GM23338 (cell line): ENCODE measurements around the gene PXYLP1. TPM values are rescaled to one million over a fixed set of nuclear protein-coding genes. Genes with fewer than 3 reads are reported as not detected.

Experiments
- ATAC-seq: fragments of 200-7000 bp; cut with Tn5 transposase; 3 replicates; pipeline ENCODE4 v1.9.1; 2020
- DNase-seq: peaks from one replicate; pipeline ENCODE4 v3.0.0-alpha.2; 2015; ENCODE audit warnings: low spot score
- H2AFZ ChIP-seq: fragments of 200-600 bp; sonication (generic); 2 replicates; pipeline ENCODE4 v1.8.0; 2016; ENCODE audit warnings: antibody characterized with exemption, mild to moderate bottlenecking, moderate library complexity
- H3F3A ChIP-seq: fragments of 200-600 bp; sonication (generic); replicated peaks from 2 replicates; pipeline ENCODE4 v1.8.0; 2017; ENCODE audit warnings: antibody characterized with exemption, mixed run types, low read depth
- H3K27ac ChIP-seq: fragments of 200-600 bp; sonication (generic); 2 replicates; pipeline ENCODE4 v1.6.1; 2016; ENCODE audit warnings: low read depth
- H3K27me3 ChIP-seq: fragments of 200-600 bp; sonication (generic); 2 replicates; pipeline ENCODE4 v1.8.0; 2016; ENCODE audit warnings: mild to moderate bottlenecking, mixed run types, moderate library complexity; ENCODE audit not compliant: insufficient read depth
- H3K36me3 ChIP-seq: fragments of 200-600 bp; sonication (generic); 2 replicates; pipeline ENCODE4 v1.8.0; 2016; ENCODE audit warnings: mild to moderate bottlenecking; ENCODE audit not compliant: insufficient read depth
- H3K4me1 ChIP-seq: fragments of 200-600 bp; sonication (generic); 2 replicates; pipeline ENCODE4 v1.8.0; 2016; ENCODE audit warnings: mild to moderate bottlenecking, moderate library complexity; ENCODE audit not compliant: insufficient read depth
- H3K4me2 ChIP-seq: fragments of 200-600 bp; sonication (generic); 2 replicates; pipeline ENCODE4 v1.7.1; 2017; ENCODE audit warnings: mixed run types
- H3K4me3 ChIP-seq: fragments of 200-600 bp; sonication (generic); 2 replicates; pipeline ENCODE4 v1.6.1; 2016; ENCODE audit warnings: mixed run types
- H3K79me2 ChIP-seq: fragments of 200-600 bp; sonication (generic); replicated peaks from 2 replicates; pipeline ENCODE4 v1.8.0; 2017; ENCODE audit warnings: mild to moderate bottlenecking; ENCODE audit not compliant: insufficient read depth
- H3K9me2 ChIP-seq: fragments of 200-600 bp; sonication (generic); 2 replicates; pipeline ENCODE4 v1.8.0; 2017; ENCODE audit not compliant: insufficient read depth
- H4K20me1 ChIP-seq: fragments of 200-600 bp; sonication (generic); replicated peaks from 2 replicates; pipeline ENCODE4 v1.8.0; 2017; ENCODE audit warnings: mild to moderate bottlenecking; ENCODE audit not compliant: insufficient read depth
- H3K27ac Mint-ChIP-seq: 2 replicates; pipeline ENCODE4 v1.8.0; 2020; ENCODE audit warnings: inconsistent platforms, mild to moderate bottlenecking, moderate library complexity, mixed read lengths
- H3K27me3 Mint-ChIP-seq: 3 replicates; pipeline ENCODE4 v1.8.0; 2022; ENCODE audit warnings: low read depth, mild to moderate bottlenecking, moderate library complexity, mixed read lengths, inconsistent platforms; ENCODE audit not compliant: insufficient read depth, poor library complexity
- H3K36me3 Mint-ChIP-seq: 3 replicates; pipeline ENCODE4 v1.8.0; 2021; ENCODE audit warnings: low read depth, mild to moderate bottlenecking, inconsistent platforms, moderate library complexity, mixed read lengths
- H3K4me1 Mint-ChIP-seq: 3 replicates; pipeline ENCODE4 v1.8.0; 2020; ENCODE audit warnings: mild to moderate bottlenecking, inconsistent platforms, mixed read lengths
- H3K4me3 Mint-ChIP-seq: 3 replicates; pipeline ENCODE4 v1.8.0; 2021; ENCODE audit warnings: moderate library complexity, mild to moderate bottlenecking, inconsistent platforms, mixed read lengths
- H3K9me3 Mint-ChIP-seq: 3 replicates; pipeline ENCODE4 v1.8.0; 2020; ENCODE audit warnings: moderate library complexity, mild to moderate bottlenecking, inconsistent platforms, mixed read lengths
- CREB1 ChIP-seq: fragments of 250-450 bp; sonication (Bioruptor Pico); IDR thresholded peaks from 2 replicates; pipeline ENCODE4 v1.5.0; 2020; ENCODE audit warnings: low read depth, mild to moderate bottlenecking, moderate library complexity
- EZH2 ChIP-seq: fragments of 200-600 bp; sonication (generic); IDR thresholded peaks from one replicate; pipeline ENCODE4 v1.8.0; 2017; ENCODE audit warnings: antibody characterized with exemption, mild to moderate bottlenecking, low read depth; ENCODE audit not compliant: unreplicated experiment
- EZH2phosphoT487 ChIP-seq: fragments of 200-600 bp; sonication (generic); IDR thresholded peaks from one replicate; pipeline ENCODE4 v1.8.1; 2018; ENCODE audit warnings: antibody characterized with exemption; ENCODE audit not compliant: unreplicated experiment
- JUNB ChIP-seq: IDR thresholded peaks from one replicate; pipeline ENCODE4 v1.6.1; 2016; ENCODE audit warnings: antibody characterized with exemption; ENCODE audit not compliant: unreplicated experiment
- NANOG ChIP-seq: IDR thresholded peaks from 2 replicates; pipeline ENCODE4 v1.6.1; 2016; ENCODE audit warnings: antibody characterized with exemption, borderline replicate concordance
- POLR2AphosphoS5 ChIP-seq: IDR thresholded peaks from 2 replicates; pipeline ENCODE4 v1.6.1; 2016; ENCODE audit warnings: antibody characterized with exemption, low read depth
- STAT1 ChIP-seq: IDR thresholded peaks from one replicate; pipeline ENCODE4 v1.6.1; 2016; ENCODE audit warnings: antibody characterized with exemption; ENCODE audit not compliant: unreplicated experiment
- ZNF114 ChIP-seq: fragments of 250-450 bp; sonication (Bioruptor Pico); IDR thresholded peaks from 2 replicates; pipeline ENCODE4 v1.5.0; 2020; ENCODE audit warnings: mild to moderate bottlenecking, moderate library complexity
- polyA plus RNA-seq: library from polyadenylated mRNA; unstranded; fragments of >200 nt; fragmentation: Nextera tagmentation; extraction: Ambion mirVana; gene quantifications from 2 replicates; pipeline ENCODE4 v1.2.1, GENCODE V29; 2016
- total RNA-seq: library from RNA; depleted of rRNA; stranded (reverse); fragments of >200 nt; shearing (Covaris generic); gene quantifications from 2 replicates; pipeline ENCODE4 v1.2.3, GENCODE V29; 2014
- TF ChIP-seq, protein P1 (sequence below), 2 experiments: fragments of 200-600 bp in 1 of 2; sonication (generic) in 1 of 2; conservative IDR thresholded peaks; 2 replicates each; pipeline versions ENCODE4 v1.5.1 to v1.6.1; 2016 to 2017; ENCODE audit warnings: antibody characterized with exemption in 2 of 2, low read depth in 2 of 2, mild to moderate bottlenecking in 2 of 2, moderate library complexity in 1 of 2
- TF ChIP-seq, protein P2 (sequence below): IDR thresholded peaks from 2 replicates; pipeline ENCODE4 v1.6.1; 2016; ENCODE audit warnings: antibody characterized with exemption
- TF ChIP-seq, protein P3 (sequence below): IDR thresholded peaks from one replicate; pipeline ENCODE4 v1.6.1; 2018; ENCODE audit warnings: antibody characterized with exemption; ENCODE audit not compliant: unreplicated experiment

The PXYLP1 gene
- total and polyA plus RNA-seq, 2 experiments from 2014 or later = 8.9 to 20.1 TPM

DNA sequence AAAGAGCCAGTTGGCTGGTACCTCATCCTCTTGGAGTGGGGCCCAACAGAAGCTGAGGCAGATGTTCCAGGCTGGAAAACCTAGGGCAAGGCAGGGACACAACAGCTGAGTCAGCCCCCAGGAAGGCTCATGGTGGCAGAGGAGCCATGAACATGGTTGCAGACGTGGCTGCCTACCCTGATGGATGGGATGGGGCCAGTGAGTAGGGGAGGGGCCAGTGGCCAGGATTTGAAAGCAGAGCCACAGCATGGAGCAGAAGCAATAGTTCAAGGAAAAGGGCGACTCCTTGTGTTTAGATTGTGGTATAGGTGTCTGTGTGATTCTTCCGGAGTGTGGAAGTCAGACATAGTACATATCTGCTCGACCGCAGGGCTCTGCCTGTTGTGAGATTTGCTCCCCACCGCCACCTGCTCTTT lies 24.2 kb downstream of the PXYLP1 start:
- Histone ChIP-seq H3F3A (no peaks in the 10 kb centered on the region), H3K27ac (no peak overlapping the region), H3K4me2 (no peak overlapping the region), H3K9me2 (0 out of 2 replicates have a peak, but pooled peaks cover 2% of the 10 kb centered on the region), H4K20me1 (no peaks in the 10 kb centered on the region), H3K27me3 (no peaks in the 10 kb centered on the region), H3K79me2 (no peaks in the 10 kb centered on the region), H3K4me3 (no peak overlapping the region), H3K36me3 (no peaks in the 10 kb centered on the region), H2AFZ (no peak overlapping the region), H3K4me1 (no peaks in the 10 kb centered on the region)
- H3K4me3 Mint-ChIP-seq = no peak overlapping the region
- TF ChIP-seq, protein P1, sequence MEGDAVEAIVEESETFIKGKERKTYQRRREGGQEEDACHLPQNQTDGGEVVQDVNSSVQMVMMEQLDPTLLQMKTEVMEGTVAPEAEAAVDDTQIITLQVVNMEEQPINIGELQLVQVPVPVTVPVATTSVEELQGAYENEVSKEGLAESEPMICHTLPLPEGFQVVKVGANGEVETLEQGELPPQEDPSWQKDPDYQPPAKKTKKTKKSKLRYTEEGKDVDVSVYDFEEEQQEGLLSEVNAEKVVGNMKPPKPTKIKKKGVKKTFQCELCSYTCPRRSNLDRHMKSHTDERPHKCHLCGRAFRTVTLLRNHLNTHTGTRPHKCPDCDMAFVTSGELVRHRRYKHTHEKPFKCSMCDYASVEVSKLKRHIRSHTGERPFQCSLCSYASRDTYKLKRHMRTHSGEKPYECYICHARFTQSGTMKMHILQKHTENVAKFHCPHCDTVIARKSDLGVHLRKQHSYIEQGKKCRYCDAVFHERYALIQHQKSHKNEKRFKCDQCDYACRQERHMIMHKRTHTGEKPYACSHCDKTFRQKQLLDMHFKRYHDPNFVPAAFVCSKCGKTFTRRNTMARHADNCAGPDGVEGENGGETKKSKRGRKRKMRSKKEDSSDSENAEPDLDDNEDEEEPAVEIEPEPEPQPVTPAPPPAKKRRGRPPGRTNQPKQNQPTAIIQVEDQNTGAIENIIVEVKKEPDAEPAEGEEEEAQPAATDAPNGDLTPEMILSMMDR (conservative IDR thresholded peaks at IDR 0.05; ENCODE audit: low read depth in 2 of 2) = peak; percentile 52 to 72
- TF ChIP-seq ZNF114 = no peak
- H3K36me3 Mint-ChIP-seq = no peaks in the 10 kb centered on the region
- H3K4me1 Mint-ChIP-seq = peaks cover 18% of the 10 kb centered on the region
- peaks cover 5% of the 10 kb centered on the region for H3K27me3 Mint-ChIP-seq
- no peak overlapping the region for H3K27ac Mint-ChIP-seq
- H3K9me3 Mint-ChIP-seq = no peaks in the 10 kb centered on the region
- DNase-seq = peak; percentile 71
- ATAC-seq = peak; percentile 88

DNA sequence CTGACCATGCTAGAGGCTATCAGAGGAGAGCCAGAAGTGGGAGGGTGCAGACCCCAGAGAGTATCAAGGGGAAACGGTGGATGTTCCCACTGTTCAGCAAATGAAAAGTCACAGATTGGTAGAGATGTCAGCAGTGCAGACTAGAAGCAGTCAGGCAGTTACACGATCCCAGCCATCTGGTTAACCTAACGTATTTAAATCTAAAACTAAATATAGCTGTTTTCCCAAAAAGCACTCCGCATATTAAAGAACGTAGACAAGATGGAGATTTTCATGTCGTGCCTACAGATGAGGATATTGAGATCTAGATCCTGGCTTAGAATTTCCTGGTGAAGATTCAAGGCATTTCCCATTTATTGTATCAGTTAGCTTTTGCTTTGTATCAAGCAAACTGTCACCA lies 25.2 kb downstream of the PXYLP1 start:
- Histone ChIP-seq H3F3A (no peaks in the 10 kb centered on the region), H3K27me3 (no peaks in the 10 kb centered on the region), H3K9me2 (no peaks in the 10 kb centered on the region), H3K36me3 (no peaks in the 10 kb centered on the region), H3K27ac (no peak overlapping the region), H2AFZ (no peak overlapping the region), H3K4me2 (no peak overlapping the region), H4K20me1 (no peaks in the 10 kb centered on the region), H3K4me3 (no peak overlapping the region), H3K4me1 (no peaks in the 10 kb centered on the region), H3K79me2 (no peaks in the 10 kb centered on the region)
- Mint-ChIP-seq H3K36me3 (no peaks in the 10 kb centered on the region), H3K9me3 (no peaks in the 10 kb centered on the region), H3K4me3 (no peak overlapping the region), H3K4me1 (peaks cover 18% of the 10 kb centered on the region), H3K27ac (no peak overlapping the region), H3K27me3 (peaks cover 5% of the 10 kb centered on the region)
- DNase-seq (no peak), ATAC-seq (no peak)
- TF ChIP-seq EZH2 (no peak), ZNF114 (no peak)

DNA sequence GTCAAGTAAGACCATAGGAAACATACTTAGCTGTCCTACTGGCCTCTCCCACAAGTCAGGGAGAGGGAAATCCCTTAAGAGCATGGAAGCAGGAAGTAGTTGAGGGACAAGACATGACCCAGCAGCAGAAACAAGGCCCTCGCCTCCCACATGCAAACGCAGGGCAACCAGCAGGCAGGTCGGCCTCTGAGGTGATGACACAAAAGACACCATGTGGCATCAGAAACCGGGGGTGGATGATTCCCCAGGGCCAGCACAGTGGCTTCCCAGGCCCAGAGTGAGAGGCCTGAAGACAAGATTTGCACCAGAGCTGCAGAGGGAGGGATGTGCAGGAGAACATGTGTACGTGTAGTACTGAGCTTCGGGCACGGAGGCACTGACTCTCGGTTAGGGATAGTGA lies 26.3 kb downstream of the PXYLP1 start:
- H2AFZ ChIP-seq = no peak overlapping the region
- H3K4me1 ChIP-seq = no peaks in the 10 kb centered on the region
- no peaks in the 10 kb centered on the region for H3K9me2 ChIP-seq
- peaks cover 5% of the 10 kb centered on the region for H3K27me3 Mint-ChIP-seq
- no peak for ATAC-seq
- H3K4me3 ChIP-seq = no peak overlapping the region
- H3F3A ChIP-seq = no peaks in the 10 kb centered on the region
- H3K79me2 ChIP-seq = no peaks in the 10 kb centered on the region
- H3K4me3 Mint-ChIP-seq = no peak overlapping the region
- no peaks in the 10 kb centered on the region for H4K20me1 ChIP-seq
- no peak overlapping the region for H3K27ac Mint-ChIP-seq
- DNase-seq = no peak
- no peak overlapping the region for H3K4me2 ChIP-seq
- H3K27me3 ChIP-seq = no peaks in the 10 kb centered on the region
- H3K27ac ChIP-seq = no peak overlapping the region
- H3K9me3 Mint-ChIP-seq = no peaks in the 10 kb centered on the region
- H3K4me1 Mint-ChIP-seq = peaks cover 18% of the 10 kb centered on the region
- no peaks in the 10 kb centered on the region for H3K36me3 ChIP-seq
- no peaks in the 10 kb centered on the region; the same call in 2 of the 3 replicates for H3K36me3 Mint-ChIP-seq
- TF ChIP-seq STAT1 = no peak
- TF ChIP-seq JUNB = no peak
- no peak for TF ChIP-seq EZH2phosphoT487
- TF ChIP-seq, protein P2, sequence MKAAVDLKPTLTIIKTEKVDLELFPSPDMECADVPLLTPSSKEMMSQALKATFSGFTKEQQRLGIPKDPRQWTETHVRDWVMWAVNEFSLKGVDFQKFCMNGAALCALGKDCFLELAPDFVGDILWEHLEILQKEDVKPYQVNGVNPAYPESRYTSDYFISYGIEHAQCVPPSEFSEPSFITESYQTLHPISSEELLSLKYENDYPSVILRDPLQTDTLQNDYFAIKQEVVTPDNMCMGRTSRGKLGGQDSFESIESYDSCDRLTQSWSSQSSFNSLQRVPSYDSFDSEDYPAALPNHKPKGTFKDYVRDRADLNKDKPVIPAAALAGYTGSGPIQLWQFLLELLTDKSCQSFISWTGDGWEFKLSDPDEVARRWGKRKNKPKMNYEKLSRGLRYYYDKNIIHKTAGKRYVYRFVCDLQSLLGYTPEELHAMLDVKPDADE = no peak
- TF ChIP-seq, protein P3, sequence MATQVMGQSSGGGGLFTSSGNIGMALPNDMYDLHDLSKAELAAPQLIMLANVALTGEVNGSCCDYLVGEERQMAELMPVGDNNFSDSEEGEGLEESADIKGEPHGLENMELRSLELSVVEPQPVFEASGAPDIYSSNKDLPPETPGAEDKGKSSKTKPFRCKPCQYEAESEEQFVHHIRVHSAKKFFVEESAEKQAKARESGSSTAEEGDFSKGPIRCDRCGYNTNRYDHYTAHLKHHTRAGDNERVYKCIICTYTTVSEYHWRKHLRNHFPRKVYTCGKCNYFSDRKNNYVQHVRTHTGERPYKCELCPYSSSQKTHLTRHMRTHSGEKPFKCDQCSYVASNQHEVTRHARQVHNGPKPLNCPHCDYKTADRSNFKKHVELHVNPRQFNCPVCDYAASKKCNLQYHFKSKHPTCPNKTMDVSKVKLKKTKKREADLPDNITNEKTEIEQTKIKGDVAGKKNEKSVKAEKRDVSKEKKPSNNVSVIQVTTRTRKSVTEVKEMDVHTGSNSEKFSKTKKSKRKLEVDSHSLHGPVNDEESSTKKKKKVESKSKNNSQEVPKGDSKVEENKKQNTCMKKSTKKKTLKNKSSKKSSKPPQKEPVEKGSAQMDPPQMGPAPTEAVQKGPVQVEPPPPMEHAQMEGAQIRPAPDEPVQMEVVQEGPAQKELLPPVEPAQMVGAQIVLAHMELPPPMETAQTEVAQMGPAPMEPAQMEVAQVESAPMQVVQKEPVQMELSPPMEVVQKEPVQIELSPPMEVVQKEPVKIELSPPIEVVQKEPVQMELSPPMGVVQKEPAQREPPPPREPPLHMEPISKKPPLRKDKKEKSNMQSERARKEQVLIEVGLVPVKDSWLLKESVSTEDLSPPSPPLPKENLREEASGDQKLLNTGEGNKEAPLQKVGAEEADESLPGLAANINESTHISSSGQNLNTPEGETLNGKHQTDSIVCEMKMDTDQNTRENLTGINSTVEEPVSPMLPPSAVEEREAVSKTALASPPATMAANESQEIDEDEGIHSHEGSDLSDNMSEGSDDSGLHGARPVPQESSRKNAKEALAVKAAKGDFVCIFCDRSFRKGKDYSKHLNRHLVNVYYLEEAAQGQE = no peak
- TF ChIP-seq CREB1 (CRISPR knock-in tag) = no peak
- no peak for TF ChIP-seq EZH2
- TF ChIP-seq NANOG = no peak
- no peak for TF ChIP-seq POLR2AphosphoS5
- TF ChIP-seq, protein P1 (conservative IDR thresholded peaks at IDR 0.05; ENCODE audit: low read depth in 2 of 2) = no peak
- TF ChIP-seq ZNF114 = no peak
